Transverse colon (tissue), 4 donors: ENCODE measurements around the gene CD37.

Experiments
- POLR2AphosphoS5 ChIP-seq, 3 donors: sonication (generic); formaldehyde crosslinking; IDR thresholded peaks; one replicate each; pipeline ENCODE4 v1.6.1; 2016; ENCODE audit warnings: antibody characterized with exemption in 3 of 3
- TF ChIP-seq, protein P1 (sequence below), 5 experiments: fragments of 200-600 bp in 3 of 5; fragments of 450-650 bp in 2 of 5; sonication (generic) in 3 of 5; IDR thresholded peaks; 1 replicate in 2 of 5; 2 replicates in 3 of 5; pipeline ENCODE4 v1.5.1; 2016 to 2017; ENCODE audit warnings: antibody characterized with exemption in 5 of 5, inconsistent platforms in 3 of 5, mild to moderate bottlenecking in 2 of 5, moderate library complexity in 1 of 5

DNA sequence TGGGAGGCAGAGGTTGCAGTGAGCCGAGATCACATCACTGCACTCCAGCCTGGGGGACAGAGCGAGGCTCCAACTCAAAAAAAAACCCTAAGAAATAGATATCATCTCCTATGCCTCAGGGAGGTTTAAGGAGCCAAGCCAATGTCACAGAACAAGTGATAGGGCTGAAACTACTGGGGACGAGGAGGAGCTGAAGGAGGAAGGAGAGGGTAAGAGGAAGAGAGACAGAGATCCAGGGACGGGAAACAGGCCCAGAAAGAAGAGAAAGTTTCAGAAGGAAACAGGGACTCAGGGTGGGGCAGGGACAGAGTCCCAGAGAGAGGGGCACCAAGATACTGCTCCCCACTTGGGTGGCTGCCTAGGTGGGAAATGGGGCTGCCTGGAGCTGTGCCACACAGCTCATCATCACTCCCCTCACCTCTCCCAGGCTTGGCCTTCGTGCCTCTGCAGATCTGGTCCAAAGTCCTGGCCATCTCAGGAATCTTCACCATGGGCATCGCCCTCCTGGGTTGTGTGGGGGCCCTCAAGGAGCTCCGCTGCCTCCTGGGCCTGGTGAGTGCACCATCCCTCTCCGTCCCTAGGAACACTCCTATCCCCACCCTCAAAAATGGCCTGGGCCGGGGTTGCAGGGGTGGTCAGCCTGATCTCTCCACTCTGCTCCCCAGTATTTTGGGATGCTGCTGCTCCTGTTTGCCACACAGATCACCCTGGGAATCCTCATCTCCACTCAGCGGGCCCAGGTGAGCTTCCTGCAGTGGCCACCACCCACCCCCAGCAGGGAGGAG, 1.5 kb downstream of the CD37 start:
- TF ChIP-seq, protein P1, sequence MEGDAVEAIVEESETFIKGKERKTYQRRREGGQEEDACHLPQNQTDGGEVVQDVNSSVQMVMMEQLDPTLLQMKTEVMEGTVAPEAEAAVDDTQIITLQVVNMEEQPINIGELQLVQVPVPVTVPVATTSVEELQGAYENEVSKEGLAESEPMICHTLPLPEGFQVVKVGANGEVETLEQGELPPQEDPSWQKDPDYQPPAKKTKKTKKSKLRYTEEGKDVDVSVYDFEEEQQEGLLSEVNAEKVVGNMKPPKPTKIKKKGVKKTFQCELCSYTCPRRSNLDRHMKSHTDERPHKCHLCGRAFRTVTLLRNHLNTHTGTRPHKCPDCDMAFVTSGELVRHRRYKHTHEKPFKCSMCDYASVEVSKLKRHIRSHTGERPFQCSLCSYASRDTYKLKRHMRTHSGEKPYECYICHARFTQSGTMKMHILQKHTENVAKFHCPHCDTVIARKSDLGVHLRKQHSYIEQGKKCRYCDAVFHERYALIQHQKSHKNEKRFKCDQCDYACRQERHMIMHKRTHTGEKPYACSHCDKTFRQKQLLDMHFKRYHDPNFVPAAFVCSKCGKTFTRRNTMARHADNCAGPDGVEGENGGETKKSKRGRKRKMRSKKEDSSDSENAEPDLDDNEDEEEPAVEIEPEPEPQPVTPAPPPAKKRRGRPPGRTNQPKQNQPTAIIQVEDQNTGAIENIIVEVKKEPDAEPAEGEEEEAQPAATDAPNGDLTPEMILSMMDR (IDR thresholded peaks at IDR 0.05): no peak
- TF ChIP-seq POLR2AphosphoS5 (IDR thresholded peaks at IDR 0.05): no peak
